HG02870 (cell line): Measurements from ENCODE around the gene PSMC6.
A peak's percentile ranks its signal among the peaks of the same experiment; 100 is the strongest.

Experiments used
- ATAC-seq: cut with Tn5 transposase; IDR thresholded peaks from one replicate; pipeline ENCODE4 v1.9.1; 2021; ENCODE audit warnings: mild to moderate bottlenecking, moderate library complexity; ENCODE audit not compliant: unreplicated experiment

The PSMC6 gene

DNA sequence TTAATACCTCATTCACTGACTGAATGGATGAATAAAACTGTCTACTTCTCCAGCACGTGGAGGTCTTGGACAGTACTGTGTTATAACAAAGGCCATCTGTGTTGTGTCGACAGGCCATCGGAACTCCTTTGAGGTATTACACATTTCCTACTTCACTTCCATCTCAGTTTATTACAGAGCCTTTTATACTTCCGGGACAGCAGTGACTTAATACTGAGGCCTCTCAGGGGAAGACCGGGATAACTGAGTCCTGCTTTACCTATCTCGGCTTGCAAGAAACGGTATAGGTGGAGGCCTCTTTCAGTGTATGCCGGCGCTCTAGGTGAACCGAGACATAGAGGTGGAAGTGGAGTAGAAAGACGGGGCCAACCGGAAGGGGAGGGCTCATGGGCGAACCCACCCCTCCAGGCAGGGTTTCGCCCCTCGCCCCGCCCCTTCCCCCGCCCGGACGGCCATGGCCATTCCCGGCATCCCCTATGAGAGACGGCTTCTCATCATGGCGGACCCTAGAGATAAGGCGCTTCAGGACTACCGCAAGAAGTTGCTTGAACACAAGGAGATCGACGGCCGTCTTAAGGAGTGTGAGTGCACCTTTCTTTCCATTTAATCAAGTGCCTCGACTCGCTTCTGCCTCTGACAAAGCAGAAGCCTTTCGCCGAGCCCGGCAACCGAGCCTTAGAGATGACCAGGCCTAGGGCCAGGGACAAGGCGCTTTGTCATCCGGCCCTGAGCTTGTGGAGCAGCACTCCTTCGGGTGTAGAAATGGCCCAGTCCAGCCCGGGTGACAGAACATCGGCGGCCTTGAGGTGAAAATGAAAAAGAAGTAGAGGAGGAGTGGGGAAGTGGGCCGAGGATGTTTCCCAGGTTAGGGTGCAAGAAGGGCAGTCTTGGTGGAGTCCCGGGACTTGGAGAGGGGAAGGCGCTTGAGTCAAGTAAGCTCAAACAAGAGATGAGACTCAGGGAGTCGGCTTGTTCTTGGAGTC is at the start of gene PSMC6:
TSS of gene PSMC6 (plus strand) at position 477 of the 983 bp plus-strand sequence. CDS start at position 497, 20 bp downstream.
- peak; percentile 97 for ATAC-seq

DNA sequence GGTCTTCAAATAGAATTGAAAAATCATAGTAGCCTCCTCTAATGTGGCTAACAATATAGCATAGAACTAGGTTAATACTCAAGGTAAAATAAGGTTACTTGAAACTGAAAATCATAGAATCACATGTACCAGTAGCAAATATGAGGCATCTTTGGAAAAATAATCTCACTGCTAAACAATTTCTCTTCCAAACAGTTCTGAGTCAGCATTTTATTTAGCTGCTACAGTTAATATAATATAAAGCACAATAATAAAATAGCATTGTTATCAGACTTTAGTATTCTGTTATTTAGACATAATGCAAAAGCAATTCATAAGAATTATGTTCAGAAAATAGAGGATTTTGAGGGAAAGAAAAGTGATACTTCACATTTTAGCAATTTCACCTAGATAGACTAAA is 46.7 kb upstream of the PSMC6 start:
- no peak for ATAC-seq

DNA sequence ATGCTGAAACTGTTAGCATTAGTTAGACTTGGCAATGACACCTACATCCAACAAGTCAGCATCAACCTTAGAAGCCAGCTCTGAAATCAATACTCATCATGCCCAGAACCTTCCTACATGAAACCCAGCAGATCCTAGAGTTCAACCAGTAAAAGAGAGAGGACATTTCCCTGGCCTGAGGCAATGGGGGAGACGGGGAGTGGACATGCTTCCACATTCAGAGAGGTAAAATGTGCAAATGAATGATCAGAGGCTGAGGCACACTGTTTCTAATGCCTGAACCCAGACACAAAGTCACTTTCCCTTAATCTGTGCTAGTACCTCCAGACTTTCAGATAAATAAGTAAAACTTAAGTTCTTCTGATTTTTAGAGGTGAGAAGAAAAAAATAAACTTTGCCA is 46.2 kb upstream of the PSMC6 start:
- ATAC-seq = no peak

DNA sequence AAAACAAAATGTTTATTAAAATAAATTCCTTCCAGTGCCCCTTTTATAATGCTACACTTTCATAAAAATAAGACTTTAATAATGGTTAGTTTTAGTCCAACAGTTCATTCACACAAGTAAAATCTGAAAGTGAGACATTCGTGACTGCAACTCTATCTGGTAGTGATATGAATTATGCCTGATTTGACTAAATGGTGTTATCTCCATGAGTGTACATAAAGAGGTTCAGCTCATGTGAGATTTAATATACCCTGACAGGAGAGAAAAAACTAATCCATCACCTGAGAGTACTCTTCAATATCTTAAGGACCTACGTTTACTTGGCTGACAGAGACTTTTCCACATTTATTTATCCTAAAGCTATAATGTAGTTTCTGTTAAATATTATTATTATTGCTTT is 45.7 kb upstream of the PSMC6 start:
- no peak for ATAC-seq

DNA sequence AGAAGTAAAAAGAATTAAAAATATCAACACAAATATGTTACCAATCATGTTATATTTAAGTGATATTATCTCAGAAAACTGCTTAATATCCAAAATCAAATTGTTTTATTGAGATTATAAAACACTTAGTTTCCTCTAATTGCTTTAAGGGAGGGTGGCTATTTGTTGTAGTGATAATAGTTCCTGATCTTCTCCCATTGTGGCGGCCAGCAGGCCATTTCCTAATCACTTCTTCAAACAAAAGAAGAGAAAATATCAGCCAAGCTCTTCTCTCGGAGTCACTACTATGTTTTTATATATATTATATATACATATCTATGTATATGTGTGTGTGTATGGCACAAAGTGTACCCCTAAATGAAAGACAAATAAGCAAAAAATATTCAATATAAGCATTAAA is 43.1 kb upstream of the PSMC6 start:
- no peak for ATAC-seq

DNA sequence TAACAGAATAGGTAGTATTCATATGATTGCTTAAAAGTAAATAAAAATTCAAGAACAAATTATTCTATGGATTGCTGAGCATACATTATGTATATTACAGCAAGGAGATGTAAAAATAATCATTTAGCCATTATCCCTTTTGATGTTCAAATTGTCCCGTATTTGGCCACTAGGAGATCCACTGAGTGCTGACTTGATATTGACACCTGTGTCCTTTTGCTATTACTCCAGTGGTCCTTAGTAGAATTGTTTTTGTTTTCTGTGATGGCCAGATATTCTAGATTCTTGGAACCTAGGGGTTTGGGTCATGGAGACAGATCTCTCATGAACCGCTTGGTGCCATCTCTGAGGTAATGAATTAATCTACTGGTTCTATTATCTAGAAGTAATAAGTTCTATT is 28.4 kb upstream of the PSMC6 start:
- ATAC-seq = no peak

DNA sequence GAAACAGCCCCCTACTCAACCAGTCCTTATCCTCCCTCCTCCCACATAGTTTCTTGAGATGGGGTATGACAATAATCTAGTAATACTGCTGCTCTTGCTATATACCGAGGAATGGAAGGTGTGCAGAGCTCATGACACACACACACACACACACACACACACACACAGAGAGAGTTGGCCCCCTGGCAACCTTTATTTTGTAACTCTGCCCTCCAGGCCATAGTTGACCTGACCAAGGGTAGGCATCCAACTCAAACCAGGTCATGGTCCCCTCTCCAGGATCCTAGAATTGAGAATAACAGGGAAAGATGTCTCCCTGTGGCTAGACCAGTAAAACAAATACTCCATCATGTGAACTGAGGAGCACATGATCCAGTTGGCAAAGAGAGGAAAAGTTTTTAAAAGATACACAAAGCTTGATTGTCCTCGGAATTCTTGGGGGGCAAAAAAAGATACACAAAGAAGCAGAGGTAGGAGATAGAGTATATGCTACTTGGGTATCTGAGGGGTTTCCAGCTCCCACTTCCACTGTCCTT is 22.9 kb upstream of the PSMC6 start:
- no peak for ATAC-seq

DNA sequence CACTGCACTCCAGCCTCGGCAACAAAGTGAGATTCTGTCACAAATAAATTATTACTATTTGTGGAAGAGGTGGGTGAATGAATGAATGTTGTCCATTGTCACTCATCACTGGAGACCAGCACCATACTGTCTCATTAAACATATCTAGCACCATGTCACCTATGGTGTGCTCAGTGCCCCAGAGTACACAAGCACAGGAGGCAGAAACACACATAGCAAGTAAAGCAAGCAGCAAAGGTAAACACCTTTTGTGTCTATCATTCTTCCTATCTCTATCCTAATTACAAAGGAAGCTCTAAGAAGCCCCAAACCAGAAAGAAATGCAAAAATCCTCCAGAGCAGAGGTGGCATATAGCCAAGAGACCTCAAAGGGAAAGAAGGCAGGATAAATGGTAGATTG is 20.8 kb upstream of the PSMC6 start:
- no peak for ATAC-seq

DNA sequence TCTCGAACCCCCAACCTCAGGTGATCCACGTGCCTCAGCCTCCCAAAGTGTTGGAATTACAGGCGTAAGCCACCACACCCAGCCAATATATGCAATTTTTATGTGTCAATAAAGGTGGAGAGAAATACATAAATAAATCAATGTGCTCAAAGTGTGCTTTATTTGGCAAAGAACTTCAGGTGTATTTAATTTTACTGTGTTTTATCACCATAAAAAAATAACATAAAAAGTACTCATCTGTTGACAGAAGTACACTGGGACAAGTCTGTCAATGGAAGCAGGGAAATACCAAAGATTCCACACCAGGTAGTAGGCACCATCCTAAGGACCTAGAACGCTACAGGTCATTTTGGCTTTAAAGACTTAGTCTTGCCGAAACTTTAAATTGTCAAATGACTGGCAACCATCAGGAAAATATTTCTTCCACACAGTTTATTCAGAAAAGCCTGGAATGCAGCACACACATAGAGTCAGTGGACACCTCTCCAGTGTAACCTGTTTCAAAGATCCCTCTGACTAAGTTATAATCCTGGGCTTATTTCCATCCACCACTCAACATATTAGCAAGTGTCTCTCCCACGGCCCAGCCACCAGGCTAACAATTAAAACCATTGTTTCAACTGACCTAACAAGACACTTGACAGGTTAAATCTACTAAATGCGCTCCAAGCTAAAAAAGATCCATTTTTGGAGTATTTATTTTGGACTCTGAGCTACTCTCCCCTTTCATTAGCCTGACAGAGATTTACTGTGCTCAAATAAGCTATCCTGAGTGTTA is 15.8 kb upstream of the PSMC6 start:
- no peak for ATAC-seq

DNA sequence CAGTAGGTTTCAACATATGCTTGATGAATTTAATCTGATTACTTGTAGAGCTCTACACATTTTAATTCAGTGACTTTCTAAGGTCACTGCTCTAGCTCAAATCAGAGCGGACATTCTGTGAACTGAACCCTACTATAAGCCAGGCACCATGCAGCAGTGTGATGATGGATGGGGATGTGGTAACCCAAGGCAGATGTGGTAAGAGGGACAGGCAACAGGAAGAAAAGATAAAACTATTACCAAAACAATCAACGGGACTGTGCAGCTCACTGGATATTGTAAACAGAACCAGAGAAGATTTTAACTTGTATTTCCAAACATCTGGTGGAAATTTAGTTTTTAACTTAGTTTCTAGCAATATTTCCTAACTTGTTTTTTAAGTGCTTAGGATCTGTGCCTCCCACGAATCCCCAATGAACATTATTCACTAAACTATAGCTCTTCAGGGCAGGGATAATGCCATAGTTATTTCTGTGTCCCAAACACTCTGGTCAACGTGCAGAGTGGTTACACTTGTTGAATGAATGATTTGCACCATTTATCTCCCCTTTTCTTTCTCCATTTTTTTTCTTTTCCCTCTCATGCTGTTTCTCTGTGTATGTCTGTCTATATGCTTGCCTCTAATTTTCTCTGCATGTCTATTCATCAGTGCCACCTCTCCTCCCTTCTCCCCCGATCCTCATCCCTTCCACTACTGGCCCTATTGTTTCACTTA is 14.6 kb upstream of the PSMC6 start:
- ATAC-seq = no peak

DNA sequence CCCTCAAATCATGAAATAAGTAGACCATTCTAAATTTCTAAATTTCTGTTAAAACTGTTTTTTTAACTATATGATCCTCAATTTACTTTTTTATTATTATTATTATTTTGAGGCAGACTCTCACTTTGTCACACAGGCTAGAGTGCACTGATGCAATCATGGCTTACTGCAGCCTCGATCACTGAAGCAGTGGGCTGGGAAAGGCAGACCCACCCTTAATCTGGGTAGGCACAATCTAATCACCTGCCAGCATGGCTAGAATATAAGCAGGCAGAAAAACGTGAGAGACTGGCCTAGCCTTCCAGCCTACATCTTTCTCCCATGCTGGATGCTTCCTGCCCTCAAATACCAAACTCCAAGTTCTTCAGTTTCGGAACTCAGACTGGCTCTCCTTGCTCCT is 14.0 kb upstream of the PSMC6 start:
- no peak for ATAC-seq

DNA sequence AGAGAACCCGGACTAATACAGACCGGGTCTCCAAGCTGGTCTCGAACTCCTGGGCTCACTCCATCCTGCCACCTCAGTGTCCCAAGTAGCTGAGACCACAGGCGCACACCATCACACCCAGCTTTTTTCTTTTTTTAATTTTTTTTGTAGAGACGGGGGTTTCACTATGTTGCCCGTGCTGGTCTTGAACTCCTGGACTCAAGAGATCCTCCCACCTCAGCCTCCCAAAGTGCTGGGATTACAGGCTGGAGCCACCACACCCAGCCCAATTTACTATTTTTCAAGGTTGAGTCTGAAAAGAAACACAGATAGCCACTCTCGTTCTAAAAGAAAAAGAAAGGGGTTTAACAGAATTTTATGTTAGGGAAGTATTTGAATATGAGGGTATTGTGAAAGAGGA is 13.5 kb upstream of the PSMC6 start:
- no peak for ATAC-seq

DNA sequence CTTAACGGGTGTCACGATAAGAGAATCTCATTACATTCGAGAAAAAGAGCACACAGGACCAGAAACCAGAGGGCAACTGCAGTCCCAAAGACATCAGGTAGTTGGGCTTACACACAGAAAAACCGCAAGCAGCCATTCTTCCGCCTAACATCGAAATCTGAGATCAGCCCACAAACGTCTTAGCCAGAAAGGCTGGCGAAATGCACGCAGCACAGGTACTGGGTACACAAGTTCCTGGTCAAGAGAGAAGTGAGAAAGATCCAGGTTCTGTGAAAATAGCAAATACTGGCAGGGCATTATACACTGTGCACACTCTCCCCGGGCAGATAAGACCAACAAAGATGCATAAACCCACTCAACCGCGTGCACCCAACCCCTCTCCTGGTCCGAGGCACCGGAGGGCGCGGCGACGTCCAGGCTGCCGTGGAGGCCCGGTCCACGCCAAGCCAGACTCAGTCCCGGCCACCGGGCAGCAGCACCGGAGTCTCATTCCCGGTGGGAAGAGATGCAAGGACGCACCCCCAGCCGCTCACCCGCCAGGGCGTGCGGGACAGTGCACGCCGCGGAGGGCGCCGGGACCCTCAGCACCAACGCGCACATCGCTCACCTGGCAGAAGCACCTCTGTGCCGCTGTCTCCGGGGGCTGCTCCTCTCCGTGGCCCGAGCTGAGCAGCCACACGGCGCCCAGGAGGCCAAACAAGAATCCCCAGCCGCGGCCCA is 12.1 kb upstream of the PSMC6 start:
- ATAC-seq = peak; percentile 50

DNA sequence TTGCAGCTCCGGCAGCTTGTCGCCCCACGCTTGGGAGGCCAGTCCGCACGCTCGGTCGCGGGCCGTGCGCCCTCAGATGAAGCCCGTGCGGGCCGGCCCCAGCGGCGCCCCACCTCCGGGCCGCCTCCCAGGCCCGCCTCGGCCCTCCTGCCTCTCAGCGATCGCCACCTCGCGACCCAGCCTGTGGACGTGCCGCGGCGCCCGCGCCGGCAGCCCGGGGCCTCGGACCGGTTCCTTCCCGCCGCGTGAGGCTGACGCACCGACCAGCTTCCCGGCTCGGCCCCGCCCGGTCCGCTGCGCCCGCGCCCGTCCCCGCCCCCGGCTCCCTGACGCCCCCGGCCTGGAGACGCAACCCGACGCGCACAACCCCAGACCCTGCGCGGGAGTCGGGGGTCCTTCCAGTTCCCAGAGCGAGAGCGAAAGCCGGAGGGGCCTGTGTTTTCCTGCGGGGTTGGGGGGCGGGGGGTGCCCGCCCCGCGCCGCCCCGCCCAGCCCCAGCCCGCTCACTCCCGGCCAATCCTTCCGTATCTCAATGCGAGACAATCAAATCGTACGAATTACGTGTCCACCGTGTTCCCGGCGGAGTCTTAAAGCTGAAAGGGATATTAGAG is 11.4 kb upstream of the PSMC6 start, which contains the start of gene ERO1A:
TSS of gene ERO1A (minus strand) at position 78 of the 611 bp plus-strand sequence. CDS start at position 1, 77 bp downstream.
- ATAC-seq = peak; percentile 60

DNA sequence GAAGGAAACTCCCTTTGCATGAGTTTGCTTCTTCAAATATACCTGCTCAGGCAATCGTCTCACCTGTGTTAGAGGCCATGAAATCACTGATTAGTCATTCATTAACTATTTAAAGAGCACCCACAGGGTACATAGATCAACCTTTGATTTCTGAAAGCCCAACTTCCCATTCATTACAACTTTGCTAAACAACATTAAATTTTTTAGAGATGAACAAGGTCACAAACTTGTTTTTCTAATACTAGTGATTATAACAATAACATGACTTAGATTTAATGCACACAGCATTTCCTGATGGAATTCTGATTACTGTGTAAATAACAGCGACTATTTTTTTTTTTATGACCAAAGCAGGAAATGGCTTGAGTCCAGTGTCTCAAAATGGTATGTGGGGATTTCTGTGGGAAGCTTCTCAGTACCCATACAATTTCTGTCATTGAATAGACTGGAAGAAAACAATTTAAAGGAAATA is 6.3 kb upstream of the PSMC6 start:
- ATAC-seq = no peak

DNA sequence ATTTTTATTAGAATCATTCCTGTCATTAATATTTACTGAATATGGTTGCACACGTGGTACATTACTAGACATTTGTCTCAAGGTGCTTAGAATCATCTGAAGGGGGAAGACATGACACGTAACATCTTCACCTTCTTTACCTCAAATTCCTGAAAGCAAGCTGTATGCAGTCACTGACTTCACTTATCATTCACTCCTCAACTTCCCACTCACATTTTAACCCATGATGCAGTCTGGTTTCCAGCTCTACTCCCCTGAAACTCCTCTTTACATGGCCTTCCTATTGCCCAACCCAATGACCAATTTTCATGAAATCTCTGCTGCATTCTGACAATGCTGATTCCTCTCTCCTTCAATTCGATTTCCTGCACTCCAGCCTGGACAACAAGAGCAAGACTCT is 5.8 kb upstream of the PSMC6 start:
- ATAC-seq = no peak

DNA sequence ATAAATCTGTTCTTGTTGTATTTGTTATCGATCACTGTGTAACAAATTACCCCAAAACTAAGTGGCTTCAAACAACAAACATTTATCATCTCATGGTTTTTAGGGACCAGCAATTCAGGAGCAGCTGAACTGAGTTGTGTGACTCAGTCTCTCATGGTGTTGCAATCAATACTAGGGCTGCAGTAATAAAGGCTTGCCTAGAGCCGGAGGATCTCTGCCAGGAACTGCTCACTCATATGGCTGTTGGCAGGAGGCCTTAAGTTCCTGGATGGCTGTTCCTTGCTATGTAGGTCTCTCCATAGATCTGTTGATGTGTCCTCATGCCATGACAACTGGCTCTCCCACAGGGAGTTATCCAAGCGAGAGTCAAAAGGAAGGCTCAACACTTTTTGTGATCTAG is 3.8 kb upstream of the PSMC6 start:
- no peak for ATAC-seq

DNA sequence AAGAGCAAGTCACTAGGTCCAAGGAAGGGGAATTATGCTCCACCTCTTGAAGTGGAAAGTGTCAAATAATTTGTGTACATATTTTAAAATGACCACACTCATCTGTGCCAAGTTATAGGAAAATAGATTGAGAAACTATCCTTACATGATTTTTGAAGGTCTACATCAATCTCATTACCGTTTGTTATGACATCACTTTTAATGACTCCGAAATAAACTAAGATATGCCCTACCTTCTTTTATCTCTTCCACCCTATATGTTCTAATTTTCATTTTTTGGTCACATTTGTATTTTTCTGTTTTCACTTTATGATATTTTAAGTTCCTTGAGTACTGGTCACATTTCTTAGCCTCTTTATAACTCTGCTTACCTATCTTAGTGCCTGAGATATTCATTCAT is 3.3 kb upstream of the PSMC6 start:
- no peak for ATAC-seq

DNA sequence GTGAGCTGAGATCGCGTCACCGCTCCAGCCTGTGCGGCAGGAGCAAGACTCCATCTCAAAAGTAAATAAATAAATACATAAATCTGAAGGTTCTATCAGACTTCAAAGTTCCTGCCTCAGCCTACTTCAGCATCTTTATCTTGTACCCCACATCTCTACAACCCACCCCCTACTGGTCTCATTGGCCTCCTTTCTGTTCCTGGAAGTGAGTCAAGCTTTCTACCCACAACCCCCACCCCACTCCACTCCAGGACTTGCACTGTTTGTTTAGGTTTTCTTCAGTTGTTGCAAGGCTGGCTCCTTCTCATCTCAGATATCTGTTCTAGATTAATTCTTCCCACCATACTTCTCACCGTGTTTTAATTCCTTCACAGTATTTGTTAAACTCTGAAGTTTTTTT is 714 bp upstream of the PSMC6 start:
- ATAC-seq = no peak

DNA sequence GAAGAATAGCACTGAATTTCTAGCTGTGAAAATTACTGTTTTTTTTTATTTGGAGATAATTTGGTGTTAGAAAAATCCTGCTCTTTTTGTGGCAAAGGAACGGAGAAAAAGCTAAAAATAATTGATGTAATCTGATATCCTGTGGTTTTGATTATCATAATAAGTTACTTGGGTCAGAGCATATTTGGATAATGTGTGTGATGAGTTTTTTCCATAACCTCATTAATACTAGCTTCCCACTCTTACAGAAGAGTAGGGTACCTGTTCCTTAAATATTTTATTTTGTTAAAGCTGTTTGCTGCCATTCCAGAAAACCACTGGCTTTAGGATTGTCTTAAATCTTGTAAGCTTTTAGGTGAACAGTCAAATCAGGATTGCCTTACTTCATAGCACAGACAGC is 4.7 kb downstream of the PSMC6 start:
- no peak for ATAC-seq
